GM18868 (cell line): ENCODE results near the gene SLC16A1.
"Not testable (repeated sequence)": the region's sequence is repeated elsewhere in the genome, so short reads cannot be mapped to it uniquely, and the experiment has no call there.

ENCODE experiments used
- ATAC-seq: cut with Tn5 transposase; IDR thresholded peaks from one replicate; pipeline ENCODE4 v1.9.1; 2021; ENCODE audit warnings: mild to moderate bottlenecking, moderate library complexity; ENCODE audit not compliant: unreplicated experiment

SLC16A1 gene

DNA sequence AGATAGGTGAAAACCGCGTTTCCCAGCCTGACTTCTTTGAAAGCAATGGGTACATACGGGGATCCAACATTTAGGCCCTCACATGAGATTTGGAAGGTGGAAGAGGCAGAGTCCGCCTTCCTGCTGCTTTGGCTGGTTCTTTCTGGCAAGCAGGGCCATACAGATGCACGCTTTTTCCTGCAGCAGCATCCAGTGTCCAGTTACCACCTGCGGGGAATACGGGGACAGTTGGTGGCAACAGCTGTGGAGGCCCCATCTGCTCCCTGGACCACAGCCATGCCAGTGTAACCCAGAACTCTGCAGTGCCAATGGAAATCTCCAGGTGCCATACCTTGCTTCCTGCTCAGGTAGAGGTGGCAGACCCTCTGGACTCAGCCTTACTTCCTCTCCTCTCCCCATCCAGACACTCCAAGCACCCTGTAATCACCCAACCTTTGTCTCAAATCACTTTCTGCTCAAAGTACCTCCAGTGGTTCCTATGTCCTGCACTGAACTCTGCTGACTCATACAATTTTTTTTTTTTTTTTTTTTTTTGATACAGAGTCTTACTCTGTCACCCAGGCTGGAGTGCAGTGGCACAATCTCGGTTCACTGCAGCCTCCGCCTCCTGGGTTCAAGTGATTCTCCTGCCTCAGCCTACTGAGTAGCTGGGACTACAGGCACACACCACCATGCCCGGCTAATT is 68.3 kb downstream of the SLC16A1 start:
- ATAC-seq: no peak

GRCh38 chr1:112884996-112885395 is 71.0 kb downstream of the SLC16A1 start:
- not testable (repeated sequence) for ATAC-seq

DNA sequence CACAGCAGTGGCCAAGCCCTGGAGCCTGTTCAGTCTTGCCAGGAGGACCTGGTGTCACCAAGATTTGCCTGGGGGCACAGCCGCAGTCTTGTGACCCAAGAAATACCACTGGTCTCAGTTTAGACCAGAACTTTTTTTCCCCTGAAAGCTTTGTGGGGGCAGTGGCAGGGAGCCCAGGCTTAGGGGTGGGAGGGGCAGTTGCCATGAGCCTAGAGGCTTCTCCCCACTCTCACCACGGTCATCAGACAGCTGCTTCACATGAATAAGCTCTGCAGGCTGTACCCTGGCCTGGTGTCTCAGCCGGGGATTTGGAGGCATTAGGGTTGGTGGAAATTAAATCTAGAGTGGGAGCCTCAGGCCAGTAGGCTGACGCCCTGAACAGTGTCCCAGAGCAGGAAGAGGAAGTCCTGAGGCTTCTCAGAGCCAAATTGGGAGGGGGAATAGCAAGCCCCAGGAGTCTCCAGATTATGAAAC is 73.7 kb downstream of the SLC16A1 start:
- no peak for ATAC-seq

DNA sequence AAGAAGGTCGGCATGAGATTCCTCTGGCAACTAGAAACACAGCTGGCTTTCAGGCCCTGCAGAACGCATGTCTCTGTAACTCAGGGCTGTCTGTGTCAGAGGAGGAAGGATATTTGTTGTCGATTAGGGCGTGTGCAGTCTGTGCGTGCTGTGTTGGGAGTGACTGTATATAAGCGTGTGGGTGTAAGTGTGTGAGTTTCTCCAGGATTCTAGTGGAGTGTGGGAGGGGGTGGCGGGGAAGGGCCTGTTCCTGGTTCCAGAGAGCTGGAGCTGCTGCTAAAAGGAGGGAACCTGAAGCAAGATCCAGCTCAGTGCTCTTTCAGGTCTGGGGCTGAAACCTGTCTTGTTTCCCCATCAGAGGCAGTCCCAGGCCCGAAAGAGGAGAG is 74.3 kb downstream of the SLC16A1 start:
- no peak for ATAC-seq

- ATAC-seq: no peak
Observed at GRCh38 chr1:112879834-112880233, 76.2 kb downstream of the SLC16A1 start.

GRCh38 chr1:112878321-112878720 is 77.7 kb downstream of the SLC16A1 start:
- no peak for ATAC-seq

GRCh38 chr1:112877750-112878149 is 78.2 kb downstream of the SLC16A1 start:
- ATAC-seq: no peak

DNA sequence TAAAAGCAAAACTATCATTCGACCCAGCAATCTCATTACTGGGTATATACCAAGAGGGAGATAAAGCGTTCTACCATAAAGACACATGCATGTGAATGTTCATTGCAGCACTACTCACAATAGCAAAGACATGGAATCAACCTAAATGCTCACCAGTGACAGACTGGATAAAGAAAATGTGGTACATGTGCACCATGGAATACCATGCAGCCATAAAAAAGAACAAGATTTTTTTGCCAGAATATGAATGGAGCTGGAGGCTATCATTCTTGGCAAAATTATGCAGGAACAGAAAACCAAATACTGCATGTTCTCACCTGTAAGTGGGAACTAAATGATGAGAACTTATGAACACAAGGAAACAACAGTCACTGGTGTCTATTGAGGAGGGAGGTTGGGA is 79.7 kb downstream of the SLC16A1 start:
- ATAC-seq: no peak

- ATAC-seq: no peak
Observed at GRCh38 chr1:112872551-112872962, 83.4 kb downstream of the SLC16A1 start.

DNA sequence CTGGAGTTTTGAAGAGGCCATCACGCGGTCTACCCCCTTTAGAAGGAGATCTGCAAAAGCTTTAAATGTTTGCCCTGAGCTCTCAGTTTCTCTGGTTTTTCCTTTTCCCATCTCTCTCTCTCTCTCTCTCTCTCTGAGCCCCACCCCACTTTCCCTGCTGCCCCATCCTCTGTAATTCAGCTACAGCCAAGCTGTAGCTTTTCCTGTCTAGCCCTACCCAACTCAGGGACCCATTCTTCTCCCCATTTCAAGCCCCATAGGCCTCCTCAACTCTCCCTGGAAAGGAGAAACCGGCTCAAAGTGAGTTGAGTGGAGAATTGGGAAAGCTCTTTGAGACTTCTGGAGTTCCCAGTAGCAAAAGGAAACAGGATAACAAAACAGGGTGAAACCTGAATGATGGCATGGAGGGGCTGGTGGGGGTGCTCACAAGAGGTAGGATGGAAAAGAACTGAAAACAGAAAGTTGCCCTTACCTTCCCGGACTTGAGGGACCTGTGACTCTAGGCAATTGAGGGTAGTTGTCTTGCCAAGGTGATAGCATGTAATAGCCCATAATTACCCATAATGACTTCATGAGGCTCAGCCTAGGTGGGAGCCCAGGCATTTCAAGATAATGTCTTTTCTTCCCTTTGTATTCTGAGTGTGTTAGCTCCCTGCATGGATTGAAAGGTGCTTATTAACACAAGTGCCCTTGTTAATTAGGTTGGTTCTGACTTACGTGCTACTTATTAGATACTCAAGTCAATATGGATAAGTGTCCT is 84.9 kb downstream of the SLC16A1 start:
- ATAC-seq: no peak

DNA sequence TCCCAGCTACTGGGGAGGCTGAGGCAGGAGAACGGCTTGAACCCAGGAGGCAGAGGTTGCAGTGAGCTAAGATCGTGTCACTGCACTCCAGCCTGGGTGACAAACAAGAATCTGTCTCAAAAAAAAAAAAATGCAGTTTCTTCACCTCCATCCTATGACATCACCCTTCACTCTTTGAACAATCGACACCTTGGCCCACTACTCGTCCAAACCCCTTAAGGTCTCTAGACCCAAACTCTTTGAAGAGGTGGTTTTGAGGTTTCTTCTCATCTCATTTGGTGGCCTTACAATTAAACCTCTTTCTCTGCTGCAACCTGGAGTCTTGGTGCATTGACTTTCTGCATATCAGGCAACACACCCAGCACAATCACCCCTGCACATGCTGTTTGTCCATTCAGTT is 86.1 kb downstream of the SLC16A1 start:
- no peak for ATAC-seq

- no peak for ATAC-seq
Observed at GRCh38 chr1:112868191-112868590, 87.8 kb downstream of the SLC16A1 start.

DNA sequence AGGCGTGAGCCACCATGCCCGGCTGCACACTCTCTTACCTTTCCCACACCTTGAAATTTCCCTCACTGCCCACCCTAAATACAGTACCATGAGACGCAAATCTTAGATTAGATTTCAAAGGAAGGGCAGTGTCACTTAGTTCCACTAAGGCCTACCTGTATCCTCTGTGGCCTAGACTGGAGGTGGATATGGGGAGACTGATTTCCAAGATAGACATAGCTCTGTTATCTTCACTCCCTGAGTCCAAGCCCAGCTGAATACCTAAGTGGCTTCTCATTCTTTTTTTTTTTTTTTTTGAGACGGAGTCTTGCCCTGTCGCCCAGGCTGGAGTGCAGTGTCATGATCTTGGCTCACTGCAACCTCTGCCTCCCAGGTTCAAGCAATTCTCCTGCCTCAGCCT is 89.0 kb downstream of the SLC16A1 start:
- ATAC-seq: no peak

DNA sequence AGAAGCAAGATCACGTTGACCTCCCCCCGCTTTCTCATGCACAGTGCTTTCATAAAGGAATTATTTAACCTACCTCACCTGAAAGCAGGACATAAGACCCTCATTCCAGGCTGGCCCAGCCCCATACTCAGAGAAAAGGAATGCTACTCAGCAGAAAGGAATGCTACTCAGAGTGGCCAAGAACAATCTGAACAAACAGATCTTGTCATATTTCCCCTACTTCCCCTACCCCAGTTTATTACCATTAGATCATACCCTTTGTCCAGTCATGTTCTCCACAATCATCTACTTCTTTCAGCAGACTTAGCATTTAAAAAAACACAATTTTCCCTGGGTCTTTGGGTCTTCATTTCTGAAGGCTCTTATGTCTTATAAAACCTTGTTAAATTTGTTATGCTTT is 89.8 kb downstream of the SLC16A1 start:
- no peak for ATAC-seq

GRCh38 chr1:112862753-112863426 is 93.1 kb downstream of the SLC16A1 start:
- ATAC-seq: no peak
